ENCODE measurements around the gene ACTMAP.
"Not testable (repeated sequence)": the region's sequence is repeated elsewhere in the genome, so short reads cannot be mapped to it uniquely, and the experiment has no call there.

The ACTMAP gene

DNA sequence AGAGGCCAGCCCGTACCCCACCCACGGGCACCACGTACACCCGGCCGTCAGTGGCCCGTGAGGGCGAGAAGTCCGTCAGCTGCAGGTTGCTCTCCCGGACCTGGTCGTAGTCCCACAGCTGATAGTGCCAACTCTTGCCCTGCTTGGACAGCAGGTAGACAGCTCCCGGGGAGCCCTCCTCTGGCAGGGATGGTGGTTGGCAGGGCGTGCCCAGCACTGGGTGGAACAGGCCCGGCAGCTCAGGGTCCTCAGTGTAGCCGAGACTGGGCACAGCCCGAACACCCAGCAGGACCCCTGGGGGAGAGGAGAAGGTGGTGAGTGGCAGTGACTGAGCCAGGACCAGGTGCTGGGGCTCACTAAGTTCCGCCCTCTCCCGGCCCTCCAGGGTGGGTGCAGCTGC is 7.8 kb downstream of the ACTMAP start:
- no peak for DNase-seq

DNA sequence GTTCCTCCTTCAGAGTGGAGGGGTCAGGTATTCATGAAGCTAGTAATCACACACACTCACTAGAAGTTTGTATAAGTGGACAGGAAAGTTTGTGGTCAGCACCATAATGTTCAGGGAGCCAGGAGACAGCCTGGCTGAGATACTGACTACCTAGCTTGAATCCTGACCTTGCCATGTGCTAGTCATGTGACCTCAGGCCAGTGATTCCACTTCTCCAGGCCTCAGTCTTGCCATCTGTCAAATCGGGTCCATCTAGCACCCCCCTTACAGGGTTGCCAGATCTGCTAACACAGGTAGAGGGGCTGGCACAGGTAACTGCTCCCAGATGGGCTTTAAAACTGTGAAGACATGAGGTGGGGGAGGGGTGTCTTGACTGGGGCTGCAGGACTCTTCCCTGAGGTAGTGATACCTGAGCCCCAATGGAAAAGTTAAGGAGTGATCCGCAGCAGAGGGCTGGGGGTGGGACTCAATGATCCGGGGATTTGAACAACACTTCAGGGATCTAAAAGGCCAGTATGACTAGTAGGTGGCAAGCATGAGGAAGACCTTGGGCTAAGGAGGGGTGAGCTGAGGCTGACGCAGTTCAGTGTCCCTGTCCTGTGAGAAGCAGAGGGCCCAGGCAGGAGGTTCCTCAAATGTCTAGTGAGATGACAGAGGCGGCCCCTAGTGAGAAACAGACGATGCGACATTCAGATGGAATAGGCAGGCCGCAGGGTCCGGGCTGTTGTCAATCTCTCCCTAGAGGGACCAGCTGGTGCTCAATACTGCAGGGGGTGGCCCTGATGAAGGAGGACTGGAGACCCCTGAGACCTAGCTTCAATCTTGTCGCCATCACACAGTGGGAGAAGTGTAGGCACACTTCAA is 8.5 kb downstream of the ACTMAP start:
- DNase-seq: no peak

DNA sequence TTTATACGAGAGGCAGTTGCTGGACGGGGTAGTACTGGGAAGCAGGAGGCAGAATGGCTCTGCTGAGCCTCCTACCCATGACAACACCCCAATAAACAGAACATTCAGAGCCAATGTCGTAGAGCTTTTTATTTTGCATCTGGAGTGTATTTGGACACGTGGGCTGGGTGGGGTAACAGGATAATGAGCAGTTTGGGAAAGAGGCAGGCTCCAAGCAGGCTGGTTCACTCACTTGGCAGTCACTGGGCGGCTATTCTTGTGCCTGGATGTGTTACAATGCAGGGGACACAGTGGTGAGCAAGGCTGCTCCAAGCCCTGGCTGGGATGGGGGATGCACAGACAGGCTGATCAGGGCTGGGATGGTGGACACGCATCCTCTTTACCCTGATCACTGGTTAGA is 9.5 kb downstream of the ACTMAP start:
- no peak for DNase-seq

DNA sequence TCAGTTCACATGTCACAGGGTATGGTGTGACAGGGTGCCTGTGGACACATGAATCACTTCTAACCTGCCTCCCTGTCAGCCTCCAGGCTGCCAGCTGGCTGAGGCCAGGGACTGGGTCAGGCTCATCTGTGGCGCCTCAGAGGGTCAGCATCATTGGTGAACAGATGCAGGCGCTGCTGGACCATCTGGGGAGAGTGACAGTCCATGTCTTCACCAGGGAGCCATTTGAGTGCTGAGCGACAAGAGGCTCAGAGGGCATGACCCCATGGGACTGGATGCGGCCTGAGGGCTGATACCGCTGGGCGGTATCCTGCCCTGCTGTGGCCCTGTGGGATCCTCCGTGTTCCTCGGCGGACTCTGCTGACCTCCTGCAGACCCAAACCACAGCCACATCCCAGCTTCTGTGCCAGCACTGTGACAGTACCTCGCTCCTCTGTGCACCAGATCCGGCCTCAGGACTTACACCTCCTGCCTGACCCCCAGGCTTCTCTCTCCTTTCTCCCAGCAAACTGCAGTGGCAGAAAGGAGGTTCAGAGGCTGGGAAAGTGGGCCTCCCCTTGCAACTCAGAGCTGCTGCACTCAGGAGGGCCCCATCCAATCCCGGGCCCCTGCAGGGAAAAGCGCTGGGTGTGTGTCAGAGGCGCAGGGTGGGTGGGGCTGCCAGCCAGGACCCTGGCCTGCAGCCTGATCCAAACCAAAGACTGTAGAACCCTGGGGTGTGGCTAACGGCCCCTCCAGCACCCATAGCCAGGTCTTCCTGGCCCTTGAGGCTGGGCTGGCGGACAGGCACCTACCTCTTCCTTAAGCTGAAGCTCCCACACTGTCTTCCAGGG is 10.2 kb downstream of the ACTMAP start:
- DNase-seq: no peak

DNA sequence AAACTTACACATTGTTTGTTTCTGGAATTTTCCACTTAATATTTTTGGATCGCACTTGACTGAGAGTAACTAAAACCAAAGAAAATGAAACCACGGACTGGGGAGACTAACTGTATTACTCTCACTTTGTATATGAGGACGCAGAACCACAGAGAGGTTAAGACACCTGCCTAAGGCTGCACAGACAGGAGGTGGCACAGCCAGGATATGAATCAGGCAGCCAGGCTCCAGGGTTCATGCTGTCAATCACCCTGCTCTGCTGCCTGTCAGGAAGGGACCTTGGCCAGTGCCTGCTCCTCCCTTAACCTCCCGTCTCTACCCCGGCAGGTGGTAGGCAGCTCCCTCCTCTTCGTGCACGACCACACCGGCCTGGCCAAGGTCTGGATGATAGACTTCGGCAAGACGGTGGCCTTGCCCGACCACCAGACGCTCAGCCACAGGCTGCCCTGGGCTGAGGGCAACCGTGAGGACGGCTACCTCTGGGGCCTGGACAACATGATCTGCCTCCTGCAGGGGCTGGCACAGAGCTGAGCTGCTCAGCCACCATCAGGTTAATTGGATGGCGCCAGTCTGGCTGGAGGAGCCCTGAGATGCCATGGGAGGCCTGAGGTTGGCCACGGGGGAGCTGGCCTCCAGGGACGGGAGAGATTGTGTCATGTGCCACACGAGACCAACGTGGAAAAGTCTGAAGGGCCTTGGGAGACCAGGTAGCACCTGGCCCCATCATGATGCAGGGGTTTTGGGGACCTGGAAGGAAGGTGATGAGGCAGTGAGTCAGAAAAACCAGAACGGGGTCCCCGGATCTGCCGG is 11.0 kb downstream of the ACTMAP start:
- no peak for DNase-seq

DNA sequence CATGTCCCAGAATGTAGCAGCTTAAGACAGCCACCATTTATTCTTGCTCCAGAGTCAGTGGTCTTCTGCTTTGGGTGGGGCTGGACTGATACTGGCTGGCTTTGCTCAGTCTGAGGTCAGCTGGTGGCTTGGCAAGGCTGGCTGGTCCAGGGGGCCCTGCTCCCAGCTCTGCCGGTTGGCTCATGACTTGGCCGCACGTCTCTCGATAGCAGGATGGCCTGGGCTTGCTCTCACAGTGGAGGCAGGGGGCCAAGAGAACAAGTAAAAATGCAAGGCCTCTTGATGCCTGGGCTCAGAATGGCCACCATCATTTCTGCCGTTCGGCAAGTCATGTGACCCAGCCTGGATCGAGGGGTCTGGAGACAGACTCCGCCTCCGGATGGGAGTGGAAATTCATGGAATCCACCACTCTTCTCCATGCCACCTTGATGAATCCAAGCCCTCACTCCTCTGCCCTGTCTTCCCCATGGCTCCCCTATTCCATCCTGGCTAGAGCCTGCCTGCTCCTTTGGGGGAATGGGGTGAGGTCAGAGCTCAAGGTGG is 13.1 kb downstream of the ACTMAP start:
- no peak for DNase-seq

DNA sequence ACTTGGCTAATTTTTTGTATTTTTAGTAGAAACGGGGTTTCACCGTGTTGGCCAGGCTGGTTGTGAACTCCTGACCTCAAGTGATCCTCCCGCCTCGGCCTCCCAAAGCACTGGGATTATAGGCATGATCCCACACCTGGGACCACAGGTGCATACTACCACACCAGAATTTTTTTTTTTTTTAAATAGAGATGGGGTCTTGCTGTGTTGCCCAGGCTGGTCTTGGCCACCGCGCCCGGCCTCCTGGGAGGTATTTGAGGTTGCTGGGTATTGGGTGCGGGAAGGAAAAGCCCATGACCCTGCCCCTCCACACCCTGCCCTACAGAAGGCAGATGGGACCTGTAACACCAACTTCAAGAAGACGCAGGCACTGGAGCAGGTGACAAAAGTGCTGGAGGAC is 13.6 kb downstream of the ACTMAP start:
- no peak for DNase-seq

DNA sequence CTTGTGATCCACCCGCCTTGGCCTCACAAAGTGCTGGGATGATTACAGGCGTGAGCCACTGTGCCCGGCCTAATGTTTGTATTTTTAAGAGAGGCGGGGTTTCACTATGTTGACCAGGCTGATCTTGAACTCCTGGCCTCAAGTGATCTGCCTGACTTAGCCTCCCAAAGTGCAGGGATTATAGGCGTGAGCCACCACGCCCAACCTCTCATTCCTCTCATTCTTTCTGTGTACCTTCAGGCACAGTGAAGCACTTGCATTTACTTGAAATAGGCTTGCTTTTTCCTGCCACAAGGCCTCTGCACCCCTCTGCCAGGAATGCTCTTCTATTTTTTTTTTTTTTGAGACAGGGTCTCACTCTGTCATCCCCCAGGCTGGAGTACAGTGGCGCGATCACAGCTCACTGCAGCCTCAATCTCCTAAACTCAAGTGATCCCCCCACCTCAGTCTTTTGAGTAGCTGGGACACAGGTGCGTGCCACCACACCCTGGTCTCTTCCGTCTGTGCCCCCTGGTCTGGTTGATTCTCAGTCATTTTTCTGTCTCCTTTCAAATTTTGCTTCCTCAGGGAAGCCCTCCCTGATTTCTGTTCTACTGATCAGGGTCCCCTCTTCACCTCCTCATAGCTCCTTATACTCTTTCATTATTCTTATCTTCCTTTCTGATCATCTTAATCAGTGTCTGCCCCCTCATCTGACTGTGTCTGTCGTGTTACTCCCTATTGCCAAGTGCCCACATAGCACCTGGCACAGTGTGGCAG is 15.1 kb downstream of the ACTMAP start:
- DNase-seq: no peak

DNA sequence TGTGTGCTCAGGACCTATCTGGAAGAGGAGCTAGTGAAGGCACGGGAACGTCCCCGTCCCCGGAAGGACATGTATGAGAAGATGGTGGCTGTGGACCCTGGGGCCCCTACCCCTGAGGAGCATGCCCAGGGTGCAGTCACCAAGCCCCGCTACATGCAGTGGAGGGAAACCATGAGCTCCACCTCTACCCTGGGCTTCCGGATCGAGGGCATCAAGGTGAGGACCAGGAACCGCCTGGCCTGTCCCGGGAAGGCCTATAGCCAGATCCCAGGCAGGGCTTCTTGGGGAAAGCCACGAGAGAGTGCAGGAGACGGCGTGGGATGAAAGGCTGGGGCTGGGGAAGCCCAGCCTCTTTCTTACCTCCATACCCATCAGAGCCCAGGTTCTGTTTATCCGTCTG is 17.1 kb downstream of the ACTMAP start:
- DNase-seq: no peak

DNA sequence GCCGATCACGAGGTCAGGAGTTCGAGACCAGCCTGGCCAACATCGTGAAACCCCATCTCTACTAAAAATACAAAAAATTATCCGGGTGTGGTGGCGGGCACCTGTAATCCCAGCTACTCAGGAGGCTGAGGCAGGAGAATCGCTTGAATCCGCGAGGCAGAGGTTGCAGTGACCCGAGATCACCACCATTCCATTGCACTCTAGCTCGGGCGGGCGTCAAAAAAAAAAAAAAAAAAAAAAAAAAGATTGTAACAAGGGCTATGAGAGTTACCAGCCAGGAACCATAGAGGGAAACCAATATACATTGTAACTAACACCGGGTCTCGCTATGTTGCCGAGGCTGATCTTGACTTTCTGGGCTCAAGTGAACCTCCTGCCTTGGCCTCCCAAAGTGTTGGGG is 18.0 kb downstream of the ACTMAP start:
- not testable (repeated sequence) for DNase-seq

DNA sequence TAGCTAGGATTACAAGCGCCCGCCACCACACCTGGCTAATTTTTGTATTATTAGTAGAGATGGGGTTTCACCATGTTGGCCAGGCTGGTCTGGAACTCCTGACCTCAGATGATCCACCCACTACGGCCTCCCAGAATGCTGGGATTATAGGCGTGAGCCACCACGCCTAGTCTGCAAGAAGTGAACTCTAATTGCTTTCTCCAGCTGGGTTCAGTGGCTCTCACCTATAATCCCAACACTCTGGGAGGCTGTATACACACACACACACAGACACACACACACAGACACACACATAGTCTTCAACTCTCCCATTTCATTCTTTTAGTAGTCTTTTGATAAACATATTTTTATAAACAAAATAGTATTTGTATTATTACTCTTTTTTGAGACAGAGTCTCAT is 20.2 kb downstream of the ACTMAP start:
- DNase-seq: not testable (repeated sequence)

DNA sequence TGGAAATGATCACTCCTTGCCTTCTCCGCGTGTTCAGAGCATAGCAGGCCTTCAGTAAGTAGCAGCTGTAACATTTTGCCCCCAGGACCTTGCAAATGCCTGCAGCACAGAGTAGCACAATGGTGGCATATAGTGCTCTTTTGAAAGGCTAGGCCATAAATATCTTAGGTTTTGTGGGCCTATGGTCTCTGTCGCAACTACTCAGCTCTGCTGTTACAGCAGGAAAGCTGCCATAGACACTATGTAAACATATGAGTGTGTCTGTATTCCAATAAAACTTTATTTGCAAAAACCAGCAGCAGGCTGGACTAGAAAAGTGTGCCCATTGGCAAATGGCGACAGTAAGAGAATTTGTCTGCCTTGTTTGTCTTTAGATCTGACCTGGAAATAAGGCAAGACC is 24.0 kb downstream of the ACTMAP start:
- no peak for DNase-seq

DNA sequence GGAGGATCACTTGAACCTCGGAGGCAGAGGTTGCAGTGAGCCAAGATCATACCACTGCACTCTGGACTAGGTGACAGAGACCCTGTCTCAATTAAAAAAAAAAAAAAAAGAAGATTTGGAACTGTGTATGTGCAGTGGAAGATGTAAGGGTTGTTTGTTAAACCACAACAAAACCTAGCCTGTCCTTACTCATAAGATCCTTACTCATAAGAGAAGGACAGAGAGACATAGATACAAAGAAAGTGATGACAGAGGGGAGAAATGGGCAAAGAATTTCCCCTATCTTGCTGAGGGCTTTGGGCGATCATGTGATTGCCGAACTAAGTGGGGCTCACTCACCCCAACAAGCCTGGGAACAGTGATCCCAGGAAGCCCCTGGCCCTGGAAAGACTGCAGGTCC is 25.4 kb downstream of the ACTMAP start:
- DNase-seq: no peak

DNA sequence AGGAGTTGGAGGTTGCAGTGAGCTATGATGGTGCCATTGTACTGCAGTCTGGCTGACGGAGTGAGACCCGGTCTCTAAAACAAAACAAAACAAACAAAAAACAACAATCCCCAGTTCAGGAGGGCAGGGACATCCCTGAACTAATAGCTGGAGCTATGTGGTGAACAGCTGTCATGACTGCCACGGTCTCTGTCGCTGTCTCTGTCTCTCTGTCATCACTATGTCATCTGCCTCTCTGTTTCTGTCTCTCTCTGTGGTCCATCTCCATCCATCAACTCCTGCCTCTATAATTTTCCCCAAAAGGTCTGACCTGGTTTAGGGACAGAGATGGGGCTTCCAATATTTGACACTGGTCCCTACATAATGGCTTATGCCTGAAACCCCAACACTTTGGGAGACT is 26.0 kb downstream of the ACTMAP start:
- DNase-seq: no peak

DNA sequence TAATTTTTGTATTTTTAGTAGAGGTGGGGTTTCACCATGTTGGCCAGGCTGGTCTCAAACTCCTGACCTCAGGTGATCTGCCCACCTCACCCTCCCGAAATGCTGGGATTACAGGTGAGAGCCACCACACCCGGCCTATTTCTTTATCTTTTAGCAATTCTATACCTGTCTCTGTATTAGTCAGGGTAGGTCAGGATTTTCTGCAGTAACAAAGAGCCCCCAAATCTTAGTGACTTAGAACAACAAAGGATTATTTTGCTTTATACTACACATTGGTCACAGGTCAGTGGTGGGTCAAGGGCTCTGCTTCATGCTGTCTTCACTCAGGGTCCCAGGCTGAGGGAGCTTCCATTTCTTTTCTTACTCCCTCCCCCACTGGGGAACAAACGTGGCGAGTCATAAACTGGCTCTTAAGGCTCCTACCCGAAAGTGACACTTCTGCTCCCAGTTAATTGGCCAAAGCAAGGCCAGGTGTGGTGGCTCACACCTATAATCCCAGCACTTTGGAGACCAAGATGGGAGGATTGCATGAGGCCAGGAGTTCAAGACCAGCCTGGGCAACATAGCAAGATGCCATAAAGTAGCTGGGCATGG is 26.5 kb downstream of the ACTMAP start:
- no peak for DNase-seq

DNA sequence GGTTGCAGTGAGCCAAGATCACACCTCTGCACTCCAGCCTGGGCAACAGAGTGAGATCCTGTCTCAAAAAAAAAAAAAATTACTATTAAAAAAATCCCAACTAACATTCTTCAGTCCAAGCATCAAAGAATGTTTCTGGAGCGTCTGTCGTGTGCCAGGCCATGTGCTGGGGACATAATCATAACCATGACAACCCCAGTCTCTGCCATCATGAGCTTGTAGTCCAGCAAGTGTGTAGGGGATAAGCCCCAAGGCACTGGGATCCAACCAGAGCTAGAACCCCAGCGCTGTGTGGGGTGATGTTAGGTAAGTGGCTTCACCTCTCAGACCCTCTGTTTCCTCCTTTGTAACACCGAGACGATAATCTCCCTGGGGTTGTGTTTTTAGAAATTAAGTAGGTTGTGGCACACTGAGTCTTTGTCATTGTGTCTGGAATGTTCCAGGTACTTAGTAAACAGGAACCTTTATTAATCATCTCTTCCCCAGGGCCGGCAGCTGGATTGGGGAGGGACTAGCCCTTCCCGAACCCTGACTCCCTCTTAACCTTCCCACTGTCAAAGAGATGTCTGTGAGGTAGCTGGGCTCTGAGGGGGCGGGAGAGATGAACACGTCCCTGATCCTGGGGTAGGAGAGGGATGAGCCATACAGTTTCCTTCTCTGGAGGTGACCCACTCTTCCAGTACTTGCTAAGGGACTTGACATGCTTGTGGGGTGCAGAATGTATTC is 28.2 kb downstream of the ACTMAP start:
- DNase-seq: no peak

DNA sequence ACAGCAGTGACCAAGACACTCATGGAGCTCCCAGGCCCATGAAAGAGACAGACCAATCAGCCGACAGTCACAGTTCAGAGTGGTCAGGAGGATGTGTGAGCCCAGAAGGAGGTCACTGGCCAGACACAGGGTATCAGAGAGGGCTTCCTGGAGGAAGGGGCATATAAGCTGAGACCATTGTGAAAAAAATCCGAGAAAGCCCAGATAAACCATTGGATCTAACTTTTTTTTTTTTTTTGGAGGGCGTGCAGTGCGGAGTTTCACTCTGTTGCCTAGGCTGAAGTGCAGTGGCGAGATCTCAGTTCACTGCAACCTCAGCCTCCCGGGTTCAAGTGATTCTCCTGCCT is 29.2 kb downstream of the ACTMAP start:
- no peak for DNase-seq

DNA sequence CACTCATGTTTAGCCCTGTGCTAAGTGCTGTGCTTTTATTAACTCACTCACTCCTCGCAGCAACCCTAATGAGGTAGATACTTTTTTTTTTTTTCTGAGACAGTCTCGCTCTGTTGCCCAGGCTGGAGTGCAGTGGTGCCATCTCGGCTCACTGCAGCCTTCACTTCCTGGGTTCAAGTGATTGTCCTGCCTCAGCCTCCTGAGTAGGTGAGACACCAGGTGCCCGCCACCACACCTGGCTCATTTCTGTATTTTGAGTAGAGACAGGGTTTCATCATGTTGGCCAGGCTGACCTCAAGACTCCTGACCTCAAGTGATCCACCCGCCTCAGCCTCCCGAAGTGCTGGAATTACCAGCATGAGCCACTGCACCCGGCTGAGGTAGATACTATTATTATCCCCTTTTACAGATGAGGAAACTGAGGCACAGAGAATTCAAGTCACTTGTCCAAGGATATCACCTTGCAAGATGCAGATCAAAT is 30.8 kb downstream of the ACTMAP start:
- no peak for DNase-seq

DNA sequence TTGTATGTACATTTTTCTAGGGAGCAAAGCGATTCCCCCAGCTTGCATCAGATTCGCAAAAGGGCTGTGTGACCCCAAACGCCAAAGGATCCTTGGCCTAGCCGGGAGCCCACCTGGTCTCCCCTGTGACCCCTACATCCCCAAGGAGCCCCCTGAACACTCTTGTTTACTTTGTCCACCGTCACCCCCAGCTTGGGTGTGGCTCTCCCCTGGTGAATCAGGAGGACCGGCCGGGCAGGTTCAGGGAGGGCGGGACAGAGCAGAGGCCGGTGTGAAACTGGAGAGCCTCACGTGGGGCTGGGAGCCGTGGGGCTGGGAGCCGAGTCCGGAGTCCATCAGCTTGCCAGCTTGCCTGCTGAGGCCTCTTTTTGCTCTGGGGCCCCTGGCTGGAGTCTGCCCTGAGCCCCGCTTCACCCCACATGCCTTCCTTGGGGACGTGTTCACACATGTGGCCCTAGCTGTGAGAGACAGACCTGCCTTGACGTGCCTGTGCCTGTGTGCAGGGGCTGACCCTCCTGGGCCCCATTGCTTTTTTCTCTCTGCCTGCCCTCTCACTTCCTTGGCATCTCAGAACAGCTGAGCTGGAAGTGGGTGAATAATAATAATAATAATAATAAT is 31.4 kb downstream of the ACTMAP start:
- no peak for DNase-seq

Measured in CD4-positive, alpha-beta T cell treated with Interleukin-10 for 1 hour (primary cell).